HG02970 (cell line): ENCODE measurements around the gene MORN4.
"Not testable (repeated sequence)": the region's sequence is repeated elsewhere in the genome, so short reads cannot be mapped to it uniquely, and the experiment has no call there.

ENCODE experiments used
- ATAC-seq: cut with Tn5 transposase; IDR thresholded peaks from one replicate; pipeline ENCODE4 v1.9.1; 2021; ENCODE audit warnings: mild to moderate bottlenecking, moderate library complexity, moderate number of reproducible peaks; ENCODE audit not compliant: unreplicated experiment, low FRiP score

The MORN4 gene

GRCh38 chr10:97576487-97576886 lies 56.8 kb downstream of the MORN4 start:
- ATAC-seq: not testable (repeated sequence)

- ATAC-seq: no peak
Observed at GRCh38 chr10:97575127-97575668, 58.1 kb downstream of the MORN4 start.

GRCh38 chr10:97574374-97575126 lies 58.8 kb downstream of the MORN4 start:
- ATAC-seq: no peak

- ATAC-seq: no peak
Observed at GRCh38 chr10:97573672-97574071, 59.6 kb downstream of the MORN4 start.

GRCh38 chr10:97573021-97573420 lies 60.3 kb downstream of the MORN4 start:
- no peak for ATAC-seq

- no peak for ATAC-seq
Observed at GRCh38 chr10:97572214-97572989, 60.9 kb downstream of the MORN4 start, which contains the start of gene ANKRD2. Gene ANKRD2 (plus strand): TSS chr10:97572779. CDS start chr10:97572789, 10 bp downstream.

- no peak for ATAC-seq
Observed at GRCh38 chr10:97571622-97572021, 61.7 kb downstream of the MORN4 start.

GRCh38 chr10:97570789-97571471 lies 62.4 kb downstream of the MORN4 start:
- ATAC-seq: no peak

- ATAC-seq: no peak
Observed at GRCh38 chr10:97570146-97570788, 63.0 kb downstream of the MORN4 start.

GRCh38 chr10:97567891-97568290 lies 65.4 kb downstream of the MORN4 start:
- no peak for ATAC-seq

GRCh38 chr10:97566336-97566996 lies 66.8 kb downstream of the MORN4 start:
- no peak for ATAC-seq

GRCh38 chr10:97564776-97565175 lies 68.5 kb downstream of the MORN4 start:
- no peak for ATAC-seq
